ENCODE data around the gene ONECUT1.

The ONECUT1 gene

DNA sequence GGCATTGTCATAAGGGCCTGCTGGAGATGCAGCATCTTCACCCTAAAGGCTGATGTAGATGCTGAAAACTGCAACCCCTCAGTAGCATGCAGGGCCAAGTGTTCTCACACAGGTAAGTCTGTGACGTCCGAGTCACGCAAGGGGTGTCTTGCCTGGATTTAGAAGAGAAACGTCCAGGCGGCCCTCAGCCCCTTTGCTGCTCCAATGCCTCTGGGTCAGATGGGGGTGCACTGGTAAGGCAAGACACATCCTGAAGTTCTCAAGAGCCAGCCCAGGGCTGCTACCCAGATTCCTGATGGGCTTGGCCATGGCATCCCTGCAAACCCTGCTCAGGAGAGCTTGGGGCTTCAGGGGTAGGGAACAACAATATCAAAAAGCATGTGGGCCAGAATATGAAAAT is 25.4 kb downstream of the ONECUT1 start:
- Histone ChIP-seq H3K27me3 (ENCODE audit: control insufficient read depth in 1 of 2, insufficient read depth in 2 of 2, low read length in 2 of 2) (no peaks in the 10 kb centered on the region), H3K36me3 (ENCODE audit: insufficient read depth, low read length) (no peaks in the 10 kb centered on the region), H3K9me3 (ENCODE audit: low read length) (no peaks in the 10 kb centered on the region), H3K27ac (ENCODE audit: low read depth, low read length) (no peak overlapping the region), H3K4me1 (ENCODE audit: insufficient read depth, low read length) (no peaks in the 10 kb centered on the region), H3K9ac (ENCODE audit: low read length) (no peak overlapping the region), H3K4me3 (ENCODE audit: low read depth in 1 of 2, low read length in 2 of 2) (no peak overlapping the region)

- Histone ChIP-seq H3K27ac (ENCODE audit: low read depth, low read length) (no peak overlapping the region), H3K4me3 (ENCODE audit: low read depth in 1 of 2, low read length in 2 of 2) (no peak overlapping the region), H3K27me3 (ENCODE audit: control insufficient read depth in 1 of 2, insufficient read depth in 2 of 2, low read length in 2 of 2) (no peaks in the 10 kb centered on the region), H3K9me3 (ENCODE audit: low read length) (no peaks in the 10 kb centered on the region), H3K9ac (ENCODE audit: low read length) (no peak overlapping the region), H3K36me3 (ENCODE audit: insufficient read depth, low read length) (no peaks in the 10 kb centered on the region), H3K4me1 (ENCODE audit: insufficient read depth, low read length) (no peaks in the 10 kb centered on the region)
Observed at GRCh38 chr15:52762621-52763020, 27.5 kb downstream of the ONECUT1 start.

DNA sequence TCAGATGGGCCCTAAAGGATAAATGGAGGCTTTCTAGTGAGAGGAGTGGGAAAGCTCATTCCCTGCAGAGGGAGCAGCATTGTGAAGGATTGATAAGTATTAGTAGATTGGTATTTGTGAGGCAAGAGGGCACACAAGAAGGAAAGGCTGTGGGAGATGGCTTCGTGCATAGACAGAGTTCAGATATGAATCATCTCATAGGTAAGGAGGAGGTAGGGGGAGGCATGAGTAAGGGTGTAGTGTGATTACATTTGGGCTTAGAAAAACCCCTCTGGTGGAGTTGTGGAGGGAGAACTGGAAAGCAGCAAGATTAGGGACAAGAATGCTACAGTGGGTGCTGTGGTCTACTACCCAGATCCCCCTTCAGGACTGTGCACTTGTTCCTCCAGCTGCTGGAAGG is 29.6 kb downstream of the ONECUT1 start:
- H3K4me1 ChIP-seq (ENCODE audit: insufficient read depth, low read length): no peaks in the 10 kb centered on the region
- H3K36me3 ChIP-seq (ENCODE audit: insufficient read depth, low read length): no peaks in the 10 kb centered on the region
- no peak overlapping the region for H3K27ac ChIP-seq (ENCODE audit: low read depth, low read length)
- no peaks in the 10 kb centered on the region for H3K9me3 ChIP-seq (ENCODE audit: low read length)
- H3K27me3 ChIP-seq (ENCODE audit: control insufficient read depth in 1 of 2, insufficient read depth in 2 of 2, low read length in 2 of 2): no peaks in the 10 kb centered on the region
- no peak overlapping the region for H3K4me3 ChIP-seq (ENCODE audit: low read depth in 1 of 2, low read length in 2 of 2)
- H3K9ac ChIP-seq (ENCODE audit: low read length): no peak overlapping the region

DNA sequence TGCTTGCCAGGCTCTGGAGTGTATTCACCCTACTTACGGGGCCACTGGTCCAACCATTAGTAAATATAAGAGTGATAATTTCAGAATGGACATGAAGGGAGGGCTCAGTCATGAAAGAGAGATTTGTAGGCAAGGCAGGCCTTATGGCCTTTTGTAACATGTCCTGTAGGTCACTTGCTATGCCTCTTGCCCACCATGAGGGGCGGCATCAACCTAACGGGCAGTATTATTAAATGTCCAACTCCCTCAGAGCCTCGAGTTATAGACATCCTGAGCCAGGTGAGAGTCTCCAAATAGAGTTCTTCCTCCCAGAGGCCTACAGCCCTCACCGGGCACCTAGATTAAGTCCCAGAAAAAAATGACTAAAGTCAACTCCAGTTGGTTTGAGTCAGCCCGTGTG is 30.2 kb downstream of the ONECUT1 start:
- no peaks in the 10 kb centered on the region for H3K27me3 ChIP-seq (ENCODE audit: control insufficient read depth in 1 of 2, insufficient read depth in 2 of 2, low read length in 2 of 2)
- no peaks in the 10 kb centered on the region for H3K4me1 ChIP-seq (ENCODE audit: insufficient read depth, low read length)
- H3K36me3 ChIP-seq (ENCODE audit: insufficient read depth, low read length): no peaks in the 10 kb centered on the region
- H3K9me3 ChIP-seq (ENCODE audit: low read length): no peaks in the 10 kb centered on the region
- no peak overlapping the region for H3K4me3 ChIP-seq (ENCODE audit: low read depth in 1 of 2, low read length in 2 of 2)
- H3K9ac ChIP-seq (ENCODE audit: low read length): no peak overlapping the region
- H3K27ac ChIP-seq (ENCODE audit: low read depth, low read length): no peak overlapping the region

DNA sequence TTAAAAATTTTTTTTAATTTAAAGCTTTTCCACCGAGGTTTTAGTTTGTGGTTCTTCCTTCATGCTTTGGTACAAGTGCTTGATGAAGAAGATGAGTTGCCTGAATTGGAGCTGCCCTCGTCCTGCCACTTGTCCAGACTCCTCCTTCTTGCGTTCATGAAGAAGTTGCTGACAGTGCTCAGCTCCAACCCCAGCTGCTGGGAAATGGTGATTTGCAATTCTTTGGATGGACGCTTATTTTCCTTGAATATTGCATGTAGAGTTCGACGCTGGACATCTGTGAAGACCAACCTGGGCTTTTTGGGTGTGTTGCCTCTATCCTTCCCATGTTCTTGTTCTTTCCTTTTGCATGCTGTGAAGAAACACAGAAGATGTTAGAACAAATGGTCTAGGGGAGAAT is 32.6 kb downstream of the ONECUT1 start:
- no peaks in the 10 kb centered on the region for H3K4me1 ChIP-seq (ENCODE audit: insufficient read depth, low read length)
- no peak overlapping the region for H3K27ac ChIP-seq (ENCODE audit: low read depth, low read length)
- no peak overlapping the region for H3K4me3 ChIP-seq (ENCODE audit: low read depth in 1 of 2, low read length in 2 of 2)
- H3K27me3 ChIP-seq (ENCODE audit: control insufficient read depth in 1 of 2, insufficient read depth in 2 of 2, low read length in 2 of 2): no peaks in the 10 kb centered on the region
- no peak overlapping the region for H3K9ac ChIP-seq (ENCODE audit: low read length)
- no peaks in the 10 kb centered on the region for H3K9me3 ChIP-seq (ENCODE audit: low read length)
- no peaks in the 10 kb centered on the region for H3K36me3 ChIP-seq (ENCODE audit: insufficient read depth, low read length)

DNA sequence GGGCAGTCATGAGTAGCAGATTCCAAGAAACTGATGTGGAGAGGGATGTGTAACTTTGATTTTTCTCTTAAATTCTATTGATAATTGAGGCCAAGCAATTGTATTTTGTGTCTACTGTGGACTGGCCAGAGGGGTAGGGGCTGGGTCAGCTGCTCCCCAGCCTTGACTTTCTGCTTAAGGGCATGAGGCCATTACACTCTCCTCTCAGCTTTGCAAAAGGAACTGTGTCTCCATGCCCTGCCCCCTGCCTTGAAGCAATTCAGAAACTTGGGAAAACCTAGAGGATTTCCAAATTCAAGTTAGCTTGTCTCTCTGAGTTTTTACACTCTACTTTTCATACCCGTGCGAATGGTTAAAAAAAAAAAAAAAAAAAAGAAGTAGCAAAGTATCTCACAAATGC is 38.6 kb downstream of the ONECUT1 start:
- peaks cover 0 to 9% of the 10 kb centered on the region in 2 donors for H3K27me3 ChIP-seq (ENCODE audit: control insufficient read depth in 1 of 2, insufficient read depth in 2 of 2, low read length in 2 of 2)
- H3K9me3 ChIP-seq (ENCODE audit: low read length): no peaks in the 10 kb centered on the region
- no peak overlapping the region for H3K9ac ChIP-seq (ENCODE audit: low read length)

GRCh38 chr15:52749258-52749657 is 40.9 kb downstream of the ONECUT1 start:
- Histone ChIP-seq H3K27ac (ENCODE audit: low read depth, low read length) (no peak overlapping the region), H3K9ac (ENCODE audit: low read length) (no peak overlapping the region), H3K4me3 (ENCODE audit: low read depth in 1 of 2, low read length in 2 of 2) (no peak overlapping the region), H3K4me1 (ENCODE audit: insufficient read depth, low read length) (no peaks in the 10 kb centered on the region), H3K27me3 (ENCODE audit: control insufficient read depth in 1 of 2, insufficient read depth in 2 of 2, low read length in 2 of 2) (peaks cover 0 to 9% of the 10 kb centered on the region in 2 donors), H3K36me3 (ENCODE audit: insufficient read depth, low read length) (no peaks in the 10 kb centered on the region), H3K9me3 (ENCODE audit: low read length) (no peaks in the 10 kb centered on the region)

More for the DNA sequence above, 38.6 kb downstream of the ONECUT1 start:
- no peaks in the 10 kb centered on the region for H3K4me1 ChIP-seq (ENCODE audit: insufficient read depth, low read length)
- H3K4me3 ChIP-seq (ENCODE audit: low read depth in 1 of 2, low read length in 2 of 2): no peak overlapping the region
- no peaks in the 10 kb centered on the region for H3K36me3 ChIP-seq (ENCODE audit: insufficient read depth, low read length)
- H3K27ac ChIP-seq (ENCODE audit: low read depth, low read length): no peak overlapping the region

GRCh38 chr15:52746162-52746757 is 43.9 kb downstream of the ONECUT1 start:
- peaks cover 0 to 4% of the 10 kb centered on the region in 2 donors for H3K27me3 ChIP-seq (ENCODE audit: control insufficient read depth in 1 of 2, insufficient read depth in 2 of 2, low read length in 2 of 2)
- H3K36me3 ChIP-seq (ENCODE audit: insufficient read depth, low read length): no peaks in the 10 kb centered on the region
- no peak overlapping the region for H3K4me3 ChIP-seq (ENCODE audit: low read depth in 1 of 2, low read length in 2 of 2)
- H3K27ac ChIP-seq (ENCODE audit: low read depth, low read length): no peak overlapping the region
- H3K9me3 ChIP-seq (ENCODE audit: low read length): no peaks in the 10 kb centered on the region
- H3K4me1 ChIP-seq (ENCODE audit: insufficient read depth, low read length): no peaks in the 10 kb centered on the region
- no peak overlapping the region for H3K9ac ChIP-seq (ENCODE audit: low read length)

- Histone ChIP-seq H3K4me3 (ENCODE audit: low read depth in 1 of 2, low read length in 2 of 2) (no peak overlapping the region), H3K4me1 (ENCODE audit: insufficient read depth, low read length) (no peaks in the 10 kb centered on the region), H3K27ac (ENCODE audit: low read depth, low read length) (no peak overlapping the region), H3K27me3 (ENCODE audit: control insufficient read depth in 1 of 2, insufficient read depth in 2 of 2, low read length in 2 of 2) (no peaks in the 10 kb centered on the region), H3K9ac (ENCODE audit: low read length) (no peak overlapping the region), H3K9me3 (ENCODE audit: low read length) (no peaks in the 10 kb centered on the region), H3K36me3 (ENCODE audit: insufficient read depth, low read length) (no peaks in the 10 kb centered on the region)
Observed at GRCh38 chr15:52745326-52746161, 44.6 kb downstream of the ONECUT1 start.

- Histone ChIP-seq H3K4me3 (ENCODE audit: low read depth in 1 of 2, low read length in 2 of 2) (no peak overlapping the region), H3K9me3 (ENCODE audit: low read length) (no peaks in the 10 kb centered on the region), H3K4me1 (ENCODE audit: insufficient read depth, low read length) (no peaks in the 10 kb centered on the region), H3K9ac (ENCODE audit: low read length) (no peak overlapping the region), H3K36me3 (ENCODE audit: insufficient read depth, low read length) (no peaks in the 10 kb centered on the region), H3K27me3 (ENCODE audit: control insufficient read depth in 1 of 2, insufficient read depth in 2 of 2, low read length in 2 of 2) (no peaks in the 10 kb centered on the region), H3K27ac (ENCODE audit: low read depth, low read length) (no peak overlapping the region)
Observed at GRCh38 chr15:52738311-52738710, 51.8 kb downstream of the ONECUT1 start.

GRCh38 chr15:52737720-52738119 is 52.4 kb downstream of the ONECUT1 start:
- Histone ChIP-seq H3K4me3 (ENCODE audit: low read depth in 1 of 2, low read length in 2 of 2) (no peak overlapping the region), H3K9ac (ENCODE audit: low read length) (no peak overlapping the region), H3K27me3 (ENCODE audit: control insufficient read depth in 1 of 2, insufficient read depth in 2 of 2, low read length in 2 of 2) (no peaks in the 10 kb centered on the region), H3K4me1 (ENCODE audit: insufficient read depth, low read length) (no peaks in the 10 kb centered on the region), H3K9me3 (ENCODE audit: low read length) (no peaks in the 10 kb centered on the region), H3K36me3 (ENCODE audit: insufficient read depth, low read length) (no peaks in the 10 kb centered on the region), H3K27ac (ENCODE audit: low read depth, low read length) (no peak overlapping the region)

All from muscle layer of colon (tissue), 2 donors.